Ramos (cell line): ENCODE data around the gene DHRS7B.
"Not testable (repeated sequence)": the region's sequence is repeated elsewhere in the genome, so short reads cannot be mapped to it uniquely, and the experiment has no call there.

Experiments used
- in situ Hi-C: fragments of 300-500 bp; cut with MboI; formaldehyde crosslinking; loops from one replicate; pipeline ENCODE4 v1.14.3; 2022; ENCODE audit warnings: low sequenced_read_pairs; ENCODE audit not compliant: unreplicated experiment

The DHRS7B gene

GRCh38 chr17:21126645-21127508, at the start of gene DHRS7B:
DHRS7B (plus strand) TSS chr17:21126964; CDS start chr17:21126972, 8 bp downstream.
- in situ Hi-C loops = loop anchor here (10.0 kb wide), 1 partner anchor 148 kb away; no protein-coding TSS in a partner anchor

GRCh38 chr17:21077281-21077680, 49.5 kb upstream of the DHRS7B start:
- in situ Hi-C loops = no loop called here

- in situ Hi-C loops = no loop called here
Observed at GRCh38 chr17:21078016-21078780, 48.6 kb upstream of the DHRS7B start.

- in situ Hi-C loops = no loop called here
Observed at GRCh38 chr17:21079196-21079595, 47.6 kb upstream of the DHRS7B start.

- in situ Hi-C loops = no loop called here
Observed at GRCh38 chr17:21082001-21082436, 44.7 kb upstream of the DHRS7B start.

GRCh38 chr17:21085280-21085679, 41.5 kb upstream of the DHRS7B start:
- in situ Hi-C loops = not testable (repeated sequence)

- in situ Hi-C loops = no loop called here
Observed at GRCh38 chr17:21085707-21086106, 41.1 kb upstream of the DHRS7B start.

GRCh38 chr17:21089145-21089544, 37.6 kb upstream of the DHRS7B start:
- in situ Hi-C loops = no loop called here

- in situ Hi-C loops = no loop called here
Observed at GRCh38 chr17:21089933-21090901, 36.5 kb upstream of the DHRS7B start.

GRCh38 chr17:21090902-21091618, 35.7 kb upstream of the DHRS7B start:
- in situ Hi-C loops = no loop called here

- in situ Hi-C loops = no loop called here
Observed at GRCh38 chr17:21094298-21094704, 32.5 kb upstream of the DHRS7B start.

GRCh38 chr17:21095735-21096134, 31.0 kb upstream of the DHRS7B start:
- in situ Hi-C loops = no loop called here

GRCh38 chr17:21096874-21097273, 29.9 kb upstream of the DHRS7B start:
- in situ Hi-C loops = no loop called here

- in situ Hi-C loops = no loop called here
Observed at GRCh38 chr17:21098934-21099689, 27.7 kb upstream of the DHRS7B start.

- in situ Hi-C loops = loop anchor here (5.0 kb wide), 1 partner anchor 78 kb away; no protein-coding TSS in a partner anchor
Observed at GRCh38 chr17:21100636-21101035, 26.1 kb upstream of the DHRS7B start.

- in situ Hi-C loops = loop anchor here (5.0 kb wide), 1 partner anchor 82 kb away; no protein-coding TSS in a partner anchor
Observed at GRCh38 chr17:21104608-21105007, 22.2 kb upstream of the DHRS7B start.

- in situ Hi-C loops = no loop called here
Observed at GRCh38 chr17:21105064-21105894, 21.5 kb upstream of the DHRS7B start.

- in situ Hi-C loops = no loop called here
Observed at GRCh38 chr17:21106316-21106715, 20.4 kb upstream of the DHRS7B start.
